Mesenchymal stem cell (in vitro differentiated cells and primary cell): ENCODE measurements around the gene EXD3.

ENCODE experiments used
- DNase-seq: peaks from one replicate; pipeline ENCODE4 v3.0.0-alpha.2; 2013
- H2AFZ ChIP-seq: one replicate; pipeline ENCODE4 v1.6.1; 2013; ENCODE audit warnings: low read depth, mild to moderate bottlenecking, control low read depth, inconsistent platforms, low read length, moderate library complexity
- H2AK5ac ChIP-seq: 2 replicates; pipeline ENCODE4 v1.6.1; 2013; ENCODE audit warnings: low read length, moderate library complexity, mild to moderate bottlenecking, inconsistent platforms; ENCODE audit not compliant: severe bottlenecking
- H2BK120ac ChIP-seq: one replicate; pipeline ENCODE4 v1.6.1; 2013; ENCODE audit warnings: low read depth, mild to moderate bottlenecking, inconsistent platforms, low read length, moderate library complexity
- H2BK12ac ChIP-seq, 2 experiments: one replicate each; pipeline ENCODE4 v1.6.1; 2013; ENCODE audit warnings: inconsistent platforms in 2 of 2, low read length in 2 of 2, mild to moderate bottlenecking in 2 of 2, moderate library complexity in 2 of 2, control low read depth in 1 of 2
- H2BK15ac ChIP-seq: one replicate; pipeline ENCODE4 v1.6.1; 2013; ENCODE audit warnings: mild to moderate bottlenecking, low read depth, inconsistent platforms; ENCODE audit not compliant: poor library complexity, severe bottlenecking
- H2BK5ac ChIP-seq: 2 replicates; pipeline ENCODE4 v1.6.1; 2013; ENCODE audit warnings: low read depth, mild to moderate bottlenecking, low read length, control low read depth, inconsistent platforms; ENCODE audit not compliant: poor library complexity, severe bottlenecking
- H3K14ac ChIP-seq, 2 experiments: one replicate each; pipeline ENCODE4 v1.6.1; 2013; ENCODE audit warnings: inconsistent platforms in 2 of 2, low read length in 2 of 2, control low read depth in 1 of 2, mild to moderate bottlenecking in 1 of 2, moderate library complexity in 1 of 2
- H3K18ac ChIP-seq, 2 experiments: one replicate each; pipeline ENCODE4 v1.6.1; 2013; ENCODE audit warnings: inconsistent platforms in 2 of 2, low read length in 2 of 2, control low read depth in 1 of 2, low read depth in 1 of 2, mild to moderate bottlenecking in 1 of 2
- H3K23ac ChIP-seq, 2 experiments: one replicate each; pipeline ENCODE4 v1.6.1; 2013; ENCODE audit warnings: inconsistent platforms in 2 of 2, low read length in 2 of 2, mild to moderate bottlenecking in 2 of 2, moderate library complexity in 2 of 2, control low read depth in 1 of 2
- H3K27ac ChIP-seq: 2 replicates; pipeline ENCODE4 v1.5.1; 2013; ENCODE audit warnings: mild to moderate bottlenecking, moderate library complexity, low read length, control low read depth, inconsistent platforms; ENCODE audit not compliant: poor library complexity, severe bottlenecking
- H3K27me3 ChIP-seq, 2 experiments: 2 replicates each; pipeline versions ENCODE4 v1.6.1 to v1.7.0; 2013; ENCODE audit warnings: low read length in 2 of 2, mild to moderate bottlenecking in 2 of 2, moderate library complexity in 2 of 2, control low read depth in 1 of 2, inconsistent platforms in 1 of 2; ENCODE audit not compliant: control insufficient read depth in 1 of 2, insufficient read depth in 1 of 2
- H3K36me3 ChIP-seq, 2 experiments: 2 replicates each; pipeline versions ENCODE4 v1.6.1 to v1.7.0; 2013; ENCODE audit warnings: low read length in 2 of 2, control low read depth in 1 of 2, inconsistent platforms in 1 of 2, low read depth in 1 of 2, mild to moderate bottlenecking in 1 of 2; ENCODE audit not compliant: insufficient read depth in 2 of 2, control insufficient read depth in 1 of 2
- H3K4ac ChIP-seq, 2 experiments: one replicate each; pipeline ENCODE4 v1.6.1; 2013; ENCODE audit warnings: inconsistent platforms in 2 of 2, low read length in 2 of 2, mild to moderate bottlenecking in 2 of 2, moderate library complexity in 2 of 2, control low read depth in 1 of 2, low read depth in 1 of 2
- H3K4me1 ChIP-seq: 2 replicates; pipeline ENCODE4 v1.6.1; 2013; ENCODE audit warnings: low read depth, low read length, control low read depth; ENCODE audit not compliant: control insufficient read depth, insufficient read depth
- H3K4me2 ChIP-seq: 2 replicates; pipeline ENCODE4 v1.6.1; 2013; ENCODE audit warnings: low read length, mild to moderate bottlenecking, inconsistent platforms; ENCODE audit not compliant: poor library complexity, severe bottlenecking
- H3K4me3 ChIP-seq, 2 experiments: 2 replicates each; pipeline versions ENCODE4 v1.5.1 to v1.7.0; 2013; ENCODE audit warnings: low read length in 2 of 2, mild to moderate bottlenecking in 2 of 2, control low read depth in 1 of 2, low read depth in 1 of 2; ENCODE audit not compliant: insufficient read depth in 1 of 2
- H3K79me1 ChIP-seq: replicated peaks from 2 replicates; pipeline ENCODE4 v1.6.1; 2013; ENCODE audit warnings: mild to moderate bottlenecking, control low read depth, low read length, inconsistent platforms; ENCODE audit not compliant: poor library complexity, severe bottlenecking
- H3K9ac ChIP-seq: 2 replicates; pipeline ENCODE4 v1.7.0; 2013; ENCODE audit warnings: mild to moderate bottlenecking, low read length, moderate library complexity
- H3K9me3 ChIP-seq: 2 replicates; pipeline ENCODE4 v1.7.0; 2013; ENCODE audit warnings: mild to moderate bottlenecking, low read length; ENCODE audit not compliant: control insufficient read depth
- H4K8ac ChIP-seq: one replicate; pipeline ENCODE4 v1.6.1; 2013; ENCODE audit warnings: inconsistent platforms, mild to moderate bottlenecking, low read length, moderate library complexity
- H4K91ac ChIP-seq: one replicate; pipeline ENCODE4 v1.6.1; 2013; ENCODE audit warnings: mild to moderate bottlenecking, low read length, inconsistent platforms
- WGBS: methylation state at CpG from one replicate; pipeline ENCODE4 v1.1.7; 2013; ENCODE audit warnings: mixed read lengths; 5-methylcytosine and 5-hydroxymethylcytosine counted together

Gene EXD3

DNA sequence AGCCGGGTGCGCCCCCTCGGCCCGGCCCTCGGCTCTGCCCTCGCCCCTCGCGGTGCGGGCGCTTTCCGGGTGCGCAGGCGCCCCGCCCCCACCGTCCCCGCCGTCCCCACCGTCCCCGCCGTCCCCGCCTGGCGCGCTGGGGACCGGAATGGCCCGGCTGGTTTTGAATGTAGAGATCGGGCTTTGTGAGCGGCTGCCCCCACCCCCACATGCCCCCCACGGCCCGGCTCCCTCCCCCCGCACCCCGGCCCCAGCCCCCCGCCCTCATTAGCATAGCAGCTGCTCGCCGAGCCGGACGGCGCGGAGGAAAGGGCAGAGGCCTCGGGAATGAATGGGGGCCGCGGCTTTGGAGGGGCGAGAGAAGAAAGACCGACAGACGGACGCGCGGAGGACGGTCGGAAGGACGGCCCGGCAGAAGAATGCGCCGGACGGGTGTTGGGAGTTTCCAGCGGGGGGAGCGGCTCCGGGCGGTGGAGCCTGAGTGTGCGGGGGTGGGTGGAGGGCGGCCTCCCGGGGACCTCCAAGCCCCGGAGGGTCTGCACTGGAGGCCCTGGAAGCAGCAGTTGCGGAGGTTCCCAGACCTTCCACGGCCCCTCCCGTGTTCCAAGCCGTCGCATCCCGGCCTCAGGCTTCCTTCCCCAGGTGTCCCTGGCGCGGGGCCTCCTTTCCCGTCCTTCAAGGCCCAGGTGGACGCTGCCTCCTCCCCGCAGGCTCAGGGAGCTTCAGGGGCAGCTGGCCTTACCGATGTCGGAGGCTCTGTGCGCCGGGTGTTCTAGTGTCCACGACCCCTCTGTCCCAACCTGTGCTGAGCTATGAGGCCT is 126.9 kb downstream of the EXD3 start:
- peak overlapping the region; percentile 95 for H2BK15ac ChIP-seq
- H2BK12ac ChIP-seq = peak overlapping the region in 1 of 2 experiments; percentile 3
- H3K4me3 ChIP-seq = peak overlapping the region in 1 of 2 experiments; percentile 48
- no peak overlapping the region for H3K27ac ChIP-seq
- H3K18ac ChIP-seq = peak overlapping the region in 1 of 2 experiments; percentile 44
- no peak for DNase-seq
- H4K91ac ChIP-seq = peak overlapping the region; percentile 21
- no peaks in the 10 kb centered on the region for H3K79me1 ChIP-seq
- H3K14ac ChIP-seq = peak overlapping the region in 1 of 2 experiments; percentile 51
- peaks cover 62 to 76% of the 10 kb centered on the region in 2 experiments for H3K27me3 ChIP-seq
- no peak overlapping the region for H2AK5ac ChIP-seq
- H3K36me3 ChIP-seq = peaks cover 0 to 4% of the 10 kb centered on the region in 2 experiments
- H2BK5ac ChIP-seq = no peak overlapping the region
- no peak overlapping the region for H3K9ac ChIP-seq
- H2BK120ac ChIP-seq = peak overlapping the region; percentile 82
- H3K23ac ChIP-seq = peak overlapping the region in 1 of 2 experiments; percentile 43
- 14% methylated on average over 32 of the region's 78 CpGs for WGBS
- peak overlapping the region in 1 of 2 experiments; percentile 66 for H3K4ac ChIP-seq
- H3K9me3 ChIP-seq = peaks cover 4% of the 10 kb centered on the region
- peak overlapping the region; percentile 30 for H4K8ac ChIP-seq
- H3K4me1 ChIP-seq = peaks cover 26% of the 10 kb centered on the region
- peak overlapping the region; percentile 71 for H3K4me2 ChIP-seq
- peak overlapping the region; percentile 29 for H2AFZ ChIP-seq

DNA sequence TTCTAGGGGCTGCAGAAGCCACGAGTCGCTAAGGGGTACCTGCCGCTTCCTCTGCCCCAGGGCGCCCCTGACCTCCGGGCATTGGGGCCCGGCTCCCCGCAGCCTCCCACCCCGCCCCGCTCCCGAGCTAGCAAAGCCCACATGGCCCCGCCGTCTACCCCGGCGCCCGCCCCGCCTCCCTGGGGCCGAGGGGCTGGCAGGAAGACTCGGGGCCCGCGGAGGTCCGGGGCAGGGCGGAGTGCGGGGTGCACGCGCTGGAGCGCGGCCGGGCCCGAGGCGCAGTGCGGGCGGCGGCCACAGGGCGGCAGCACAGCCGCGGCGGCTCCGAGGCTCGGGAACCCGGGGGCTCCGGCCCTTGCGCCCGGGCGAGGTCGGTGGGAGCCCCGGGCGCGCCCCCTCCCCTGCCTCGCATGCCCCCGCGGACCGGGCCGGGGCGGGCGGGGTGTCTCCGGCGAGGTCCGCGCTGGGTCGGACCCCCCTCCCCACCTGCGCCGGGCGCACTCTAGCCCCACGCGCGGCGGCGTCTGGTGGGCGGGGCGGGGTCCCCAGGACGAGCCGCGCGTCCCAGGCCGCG is 127.6 kb downstream of the EXD3 start:
- 7% methylated on average over 39 of the region's 76 CpGs for WGBS

DNA sequence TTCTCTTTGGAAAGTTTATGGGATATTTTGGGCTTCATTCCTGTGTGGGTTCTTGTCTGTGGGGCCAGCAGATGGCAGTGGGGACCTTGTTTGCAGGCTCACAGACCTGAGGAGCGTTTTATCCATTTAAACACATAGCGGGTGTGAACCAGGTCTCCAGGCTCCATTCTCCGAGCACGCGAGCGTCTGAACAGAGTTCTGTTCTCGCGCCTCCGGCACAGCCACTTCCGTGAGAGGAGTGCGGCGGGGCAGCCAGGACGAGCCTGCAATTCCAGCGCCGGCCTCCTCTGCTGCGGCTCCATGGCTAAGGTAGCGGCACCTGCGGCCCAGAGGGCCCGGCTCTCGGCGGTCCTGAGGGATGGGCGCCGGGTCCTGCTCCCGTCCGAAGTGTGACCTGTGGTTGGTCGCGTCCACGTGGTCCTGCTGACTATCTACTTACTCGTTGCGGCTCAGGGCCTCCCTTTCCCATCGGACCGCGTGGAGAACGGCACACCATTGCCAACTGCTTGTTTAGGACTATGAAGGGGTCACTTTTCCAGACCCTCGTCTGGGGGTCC is 128.2 kb downstream of the EXD3 start:
- peaks cover 54 to 63% of the 10 kb centered on the region in 2 experiments for H3K27me3 ChIP-seq
- DNase-seq = peak; percentile 54
- no peak overlapping the region for H2BK5ac ChIP-seq
- H3K23ac ChIP-seq = no peak overlapping the region
- 16% methylated on average over 29 of the region's 35 CpGs for WGBS
- H2AK5ac ChIP-seq = no peak overlapping the region
- no peaks in the 10 kb centered on the region for H3K79me1 ChIP-seq
- H3K18ac ChIP-seq = no peak overlapping the region
- no peak overlapping the region for H3K4me3 ChIP-seq
- no peak overlapping the region for H2BK120ac ChIP-seq
- H3K4ac ChIP-seq = no peak overlapping the region
- H3K4me2 ChIP-seq = peak overlapping the region; percentile 71
- H3K4me1 ChIP-seq = peaks cover 21% of the 10 kb centered on the region
- H3K9ac ChIP-seq = no peak overlapping the region
- no peak overlapping the region for H2AFZ ChIP-seq
- no peak overlapping the region for H3K14ac ChIP-seq
- peaks cover 4% of the 10 kb centered on the region for H3K9me3 ChIP-seq
- peak overlapping the region in 1 of 2 experiments; percentile 59 for H2BK12ac ChIP-seq
- peak overlapping the region; percentile 30 for H4K8ac ChIP-seq
- no peak overlapping the region for H2BK15ac ChIP-seq
- no peak overlapping the region for H3K27ac ChIP-seq
- peaks cover 0 to 4% of the 10 kb centered on the region in 2 experiments for H3K36me3 ChIP-seq
- peak overlapping the region; percentile 66 for H4K91ac ChIP-seq

More for the DNA sequence above, 127.6 kb downstream of the EXD3 start:
- Histone ChIP-seq H3K27ac (no peak overlapping the region), H3K79me1 (no peaks in the 10 kb centered on the region), H3K4me2 (peak overlapping the region; percentile 71), H3K9me3 (peaks cover 4% of the 10 kb centered on the region), H3K4me3 (peak overlapping the region in 1 of 2 experiments; percentile 48), H3K9ac (no peak overlapping the region), H3K4ac (no peak overlapping the region), H3K14ac (peak overlapping the region in 1 of 2 experiments; percentile 51), H2BK15ac (no peak overlapping the region), H2AK5ac (no peak overlapping the region), H4K8ac (no peak overlapping the region), H3K36me3 (peaks cover 0 to 4% of the 10 kb centered on the region in 2 experiments), H3K4me1 (peaks cover 21% of the 10 kb centered on the region), H3K18ac (peak overlapping the region in 1 of 2 experiments; percentile 48), H4K91ac (no peak overlapping the region), H3K23ac (no peak overlapping the region), H2AFZ (no peak overlapping the region), H2BK12ac (no peak overlapping the region), H2BK120ac (peak overlapping the region; percentile 82), H3K27me3 (peaks cover 59 to 69% of the 10 kb centered on the region in 2 experiments), H2BK5ac (no peak overlapping the region)
- no peak for DNase-seq
